Subcutaneous abdominal adipose tissue (tissue), 5 donors: ENCODE results near the gene MUC4.
"Not testable (repeated sequence)": the region's sequence is repeated elsewhere in the genome, so short reads cannot be mapped to it uniquely, and the experiment has no call there.

ENCODE experiments used
- H3K27ac ChIP-seq: one replicate; pipeline ENCODE4 v1.7.0; 2013; ENCODE audit warnings: low read depth, mild to moderate bottlenecking, inconsistent platforms, low read length, moderate library complexity
- H3K27me3 ChIP-seq, 5 donors: one replicate each; pipeline ENCODE4 v1.7.0; 2013; ENCODE audit warnings: low read length in 5 of 5, inconsistent platforms in 1 of 5; ENCODE audit not compliant: control insufficient read depth in 5 of 5, insufficient read depth in 4 of 5
- H3K36me3 ChIP-seq, 5 donors: one replicate each; pipeline ENCODE4 v1.7.0; 2013; ENCODE audit warnings: low read length in 5 of 5; ENCODE audit not compliant: control insufficient read depth in 5 of 5, insufficient read depth in 5 of 5
- H3K4me1 ChIP-seq, 5 donors: one replicate each; pipeline ENCODE4 v1.7.0; 2013; ENCODE audit warnings: low read length in 5 of 5, mild to moderate bottlenecking in 3 of 5, moderate library complexity in 1 of 5; ENCODE audit not compliant: control insufficient read depth in 5 of 5, insufficient read depth in 5 of 5
- H3K4me3 ChIP-seq, 5 donors: one replicate each; pipeline ENCODE4 v1.7.0; 2013; ENCODE audit warnings: low read length in 5 of 5, low read depth in 1 of 5
- H3K9ac ChIP-seq, 5 donors: one replicate each; pipeline ENCODE4 v1.7.0; 2013; ENCODE audit warnings: low read length in 5 of 5, mild to moderate bottlenecking in 4 of 5, moderate library complexity in 3 of 5
- H3K9me3 ChIP-seq, 5 donors: one replicate each; pipeline ENCODE4 v1.7.0; 2013; ENCODE audit warnings: low read length in 5 of 5; ENCODE audit not compliant: control insufficient read depth in 5 of 5
- donor health status: healthy.
- donor health status: healthy.
- donor health status: healthy.
- donor health status: healthy.
- donor health status: healthy.

The MUC4 gene

GRCh38 chr3:195749101-195749500 is 62.6 kb downstream of the MUC4 start:
- H3K9me3 ChIP-seq, H3K9ac ChIP-seq, H3K4me3 ChIP-seq, H3K27me3 ChIP-seq, H3K4me1 ChIP-seq, H3K27ac ChIP-seq, H3K36me3 ChIP-seq: not testable (repeated sequence)

GRCh38 chr3:195748661-195749060 is 63.1 kb downstream of the MUC4 start:
- no peak overlapping the region for H3K9ac ChIP-seq
- no peak overlapping the region for H3K4me3 ChIP-seq
- H3K36me3 ChIP-seq: no peaks in the 10 kb centered on the region
- peaks cover 0 to 7% (median 2%) of the 10 kb centered on the region in 5 donors for H3K27me3 ChIP-seq
- H3K9me3 ChIP-seq: no peaks in the 10 kb centered on the region
- no peak overlapping the region for H3K27ac ChIP-seq
- H3K4me1 ChIP-seq: peaks cover 0 to 4% (median 3%) of the 10 kb centered on the region in 5 donors

DNA sequence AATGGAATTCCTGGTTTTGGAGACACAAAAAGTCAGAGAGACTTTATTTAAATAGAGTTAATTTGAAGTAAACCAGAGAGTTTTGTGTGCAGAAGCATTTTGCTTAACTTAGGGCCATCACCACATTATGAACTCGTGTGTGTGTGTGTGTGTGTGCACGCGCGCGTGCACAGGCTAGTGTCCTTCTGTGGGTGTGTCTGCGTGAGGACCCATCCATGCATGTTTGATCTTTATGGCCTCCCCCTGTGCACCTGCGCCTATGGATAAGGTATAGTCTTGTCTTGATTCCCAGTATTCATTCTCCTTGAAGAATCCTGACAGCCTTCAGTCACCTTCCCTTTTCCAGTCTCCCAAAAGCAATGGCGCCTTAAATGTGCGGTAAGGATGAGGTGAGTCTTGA is 65.0 kb downstream of the MUC4 start:
- H3K9ac ChIP-seq: no peak overlapping the region
- H3K27me3 ChIP-seq: peaks cover 0 to 7% (median 2%) of the 10 kb centered on the region in 5 donors
- no peaks in the 10 kb centered on the region for H3K9me3 ChIP-seq
- H3K27ac ChIP-seq: no peak overlapping the region
- no peaks in the 10 kb centered on the region for H3K36me3 ChIP-seq
- peaks cover 0 to 4% (median 3%) of the 10 kb centered on the region in 5 donors for H3K4me1 ChIP-seq
- no peak overlapping the region for H3K4me3 ChIP-seq

GRCh38 chr3:195746346-195746745 is 65.4 kb downstream of the MUC4 start:
- Histone ChIP-seq H3K27me3 (peaks cover 0 to 7% (median 2%) of the 10 kb centered on the region in 5 donors), H3K36me3 (no peaks in the 10 kb centered on the region), H3K27ac (no peak overlapping the region), H3K4me1 (peaks cover 0 to 4% (median 3%) of the 10 kb centered on the region in 5 donors), H3K9me3 (no peaks in the 10 kb centered on the region), H3K4me3 (no peak overlapping the region), H3K9ac (no peak overlapping the region)

DNA sequence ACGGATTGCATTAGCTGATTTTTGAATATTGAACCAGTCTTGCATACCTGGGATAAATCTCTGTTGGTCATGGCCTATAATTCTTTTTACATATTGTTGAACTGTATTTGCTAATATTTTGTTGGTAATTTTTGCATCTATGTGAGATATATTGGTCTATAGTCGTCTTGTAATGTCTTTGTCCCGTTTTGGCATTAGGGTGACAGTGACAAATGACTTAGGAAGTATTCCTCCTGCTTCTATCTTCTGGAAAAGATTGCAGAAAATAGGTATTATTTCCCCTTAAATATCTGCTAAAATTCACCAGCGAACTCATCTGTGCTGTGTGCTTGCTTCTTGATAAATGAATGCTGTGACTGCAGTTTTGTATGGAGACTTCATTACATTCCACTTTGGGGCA is 67.3 kb downstream of the MUC4 start:
- no peaks in the 10 kb centered on the region for H3K36me3 ChIP-seq
- no peaks in the 10 kb centered on the region for H3K9me3 ChIP-seq
- peaks cover 0 to 7% (median 2%) of the 10 kb centered on the region in 5 donors for H3K27me3 ChIP-seq
- H3K27ac ChIP-seq: no peak overlapping the region
- H3K4me3 ChIP-seq: no peak overlapping the region
- no peak overlapping the region for H3K9ac ChIP-seq
- peaks cover 0 to 4% (median 3%) of the 10 kb centered on the region in 5 donors for H3K4me1 ChIP-seq

- Histone ChIP-seq H3K4me1 (no peaks in the 10 kb centered on the region), H3K9me3 (no peaks in the 10 kb centered on the region), H3K4me3 (no peak overlapping the region), H3K27ac (no peak overlapping the region), H3K36me3 (peaks cover 0 to 12% (median 8%) of the 10 kb centered on the region in 5 donors), H3K9ac (no peak overlapping the region), H3K27me3 (no peaks in the 10 kb centered on the region)
Observed at GRCh38 chr3:195739561-195740111, 72.1 kb downstream of the MUC4 start.

DNA sequence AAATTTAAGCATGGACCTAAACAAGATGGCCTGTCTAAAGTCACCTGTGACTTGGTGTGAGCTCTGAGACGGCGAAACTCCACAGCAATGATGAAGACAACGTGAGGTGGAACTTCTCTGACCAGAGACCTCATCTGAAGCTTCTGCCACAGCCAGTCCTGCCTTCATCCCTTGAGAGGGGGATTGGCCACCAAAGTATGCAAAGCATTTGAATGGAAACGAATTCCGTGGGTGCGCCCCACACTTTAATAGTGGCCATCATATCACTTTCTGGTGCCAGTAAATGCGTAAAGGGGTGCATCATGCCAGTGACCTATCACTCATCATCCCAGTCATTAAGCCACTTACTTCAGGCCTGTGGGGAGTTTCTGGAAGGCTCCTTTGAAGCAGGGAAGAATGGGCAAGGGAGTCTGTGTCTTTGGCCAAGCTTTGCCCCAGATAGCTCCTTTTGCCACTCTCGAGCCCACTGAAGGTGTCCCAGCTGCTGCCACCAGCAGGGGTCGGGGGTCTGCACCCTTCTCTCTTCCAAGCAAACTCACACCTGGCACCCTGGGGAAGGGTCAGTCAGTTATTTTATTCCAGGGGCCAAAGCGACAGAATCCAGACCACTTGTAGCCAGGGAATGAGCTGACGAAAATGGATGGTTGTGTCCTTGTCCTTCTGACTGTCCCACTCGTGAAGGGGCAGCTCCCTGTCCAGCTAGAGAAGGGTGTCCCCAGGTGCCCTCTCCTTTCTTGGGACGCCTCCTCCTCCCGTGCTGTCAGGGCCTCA is 73.3 kb downstream of the MUC4 start:
- Histone ChIP-seq H3K36me3 (peaks cover 0 to 14% (median 8%) of the 10 kb centered on the region in 5 donors), H3K4me3 (no peak overlapping the region), H3K27me3 (no peaks in the 10 kb centered on the region), H3K9me3 (no peaks in the 10 kb centered on the region), H3K4me1 (no peaks in the 10 kb centered on the region), H3K27ac (no peak overlapping the region), H3K9ac (no peak overlapping the region)

DNA sequence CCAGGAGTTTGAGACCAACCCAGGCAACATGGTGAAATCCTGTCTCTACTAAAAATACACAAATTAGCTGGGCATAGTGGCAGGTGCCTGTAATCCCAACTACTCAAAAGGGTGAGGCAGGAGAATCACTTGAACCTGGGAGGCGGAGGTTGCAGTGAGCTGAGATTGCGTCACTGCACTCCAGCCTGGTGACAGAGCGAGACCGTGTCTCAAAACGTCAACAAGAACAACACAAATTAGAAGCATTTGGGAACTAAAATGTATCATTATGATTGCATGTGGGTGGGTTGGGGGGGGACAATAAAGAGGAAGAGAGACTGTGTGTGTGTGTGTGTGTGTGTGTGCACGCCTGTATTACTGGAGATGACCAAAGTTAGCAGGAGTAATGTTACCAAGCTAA is 73.9 kb downstream of the MUC4 start:
- not testable (repeated sequence) for H3K27me3 ChIP-seq, H3K9ac ChIP-seq, H3K9me3 ChIP-seq, H3K4me3 ChIP-seq, H3K4me1 ChIP-seq, H3K27ac ChIP-seq
- H3K36me3 ChIP-seq: peaks cover 0 to 20% (median 11%) of the 10 kb centered on the region in 5 donors

- H3K9me3 ChIP-seq: no peaks in the 10 kb centered on the region
- no peak overlapping the region for H3K4me3 ChIP-seq
- no peak overlapping the region for H3K27ac ChIP-seq
- H3K27me3 ChIP-seq: no peaks in the 10 kb centered on the region
- peaks cover 0 to 20% (median 11%) of the 10 kb centered on the region in 5 donors for H3K36me3 ChIP-seq
- no peak overlapping the region for H3K9ac ChIP-seq
- peaks cover 5 to 9% (median 7%) of the 10 kb centered on the region in 5 donors for H3K4me1 ChIP-seq
Observed at GRCh38 chr3:195736866-195737490, 74.8 kb downstream of the MUC4 start.

GRCh38 chr3:195735036-195735695 is 76.6 kb downstream of the MUC4 start:
- no peaks in the 10 kb centered on the region for H3K9me3 ChIP-seq
- H3K27ac ChIP-seq: no peak overlapping the region
- H3K9ac ChIP-seq: no peak overlapping the region
- H3K4me3 ChIP-seq: no peak overlapping the region
- H3K27me3 ChIP-seq: peaks cover 0 to 2% (median 0%) of the 10 kb centered on the region in 5 donors
- peaks cover 7 to 9% (median 7%) of the 10 kb centered on the region in 5 donors for H3K4me1 ChIP-seq
- H3K36me3 ChIP-seq: peaks cover 0 to 34% (median 18%) of the 10 kb centered on the region in 5 donors
